ENCODE measurements around the gene RGL3.

RGL3 gene

GRCh38 chr19:11464333-11465265 lies 45.5 kb upstream of the RGL3 start:
- Histone ChIP-seq H3K79me1 (ENCODE audit: low read depth, low read length) (peaks cover 11% of the 10 kb centered on the region), H3K4ac (ENCODE audit: low read length) (peak overlapping the region; percentile 97), H2BK12ac (ENCODE audit: low read length) (peak overlapping the region; percentile 100), H3K14ac (ENCODE audit: low read length) (peak overlapping the region; percentile 98), H3K23ac (ENCODE audit: low read depth, low read length, poor library complexity) (peak overlapping the region; percentile 89), H4K8ac (ENCODE audit: low read depth, low read length) (peak overlapping the region; percentile 82), H2AK5ac (ENCODE audit: low read depth, low read length) (no peak overlapping the region), H2BK15ac (ENCODE audit: low read length) (no peak overlapping the region), H3K4me1 (ENCODE audit: control insufficient read depth in 2 of 2, insufficient read depth in 1 of 2, low read depth in 1 of 2, low read length in 2 of 2) (peaks cover 2 to 9% of the 10 kb centered on the region in 2 donors), H3K4me3 (ENCODE audit: low read length in 2 of 2) (peak overlapping the region in 1 of 2 donors; percentile 68), H4K91ac (ENCODE audit: low read depth, low read length, poor library complexity) (peak overlapping the region; percentile 68), H3K36me3 (replicated peaks in 1 of 2; ENCODE audit: control insufficient read depth in 2 of 2, insufficient read depth in 2 of 2, low read length in 2 of 2) (peaks cover 1 to 85% of the 10 kb centered on the region in 2 donors), H3K27me3 (ENCODE audit: control insufficient read depth in 3 of 3, insufficient read depth in 3 of 3, low read depth in 1 of 3, low read length in 3 of 3) (peaks cover 0 to 4% (median 0%) of the 10 kb centered on the region in 3 experiments), H2BK120ac (ENCODE audit: low read depth, low read length) (no peak overlapping the region), H2BK5ac (ENCODE audit: low read length) (no peak overlapping the region), H3K27ac (replicated peaks; ENCODE audit: low read length) (no peak overlapping the region), H2AFZ (ENCODE audit: low read length) (no peak overlapping the region), H3K18ac (ENCODE audit: low read length) (peak overlapping the region; percentile 24), H3K4me2 (ENCODE audit: insufficient read depth, low read length, poor library complexity, severe bottlenecking) (no peak overlapping the region), H3K9me3 (replicated peaks in 1 of 2; ENCODE audit: control insufficient read depth in 2 of 2, insufficient read depth in 1 of 2, low read depth in 1 of 2, low read length in 2 of 2) (peaks cover 0 to 6% of the 10 kb centered on the region in 2 donors), H3K9ac (ENCODE audit: low read depth, low read length, poor library complexity) (peak overlapping the region; percentile 86)
- DNase-seq (ENCODE audit: low spot score), result no peak
- 100% methylated on average over 4 to 5 of the region's 11 CpGs for WGBS, 2 donors (ENCODE audit: extremely low coverage in 2 of 2, insufficient read length in 2 of 2, insufficient replicate concordance in 1 of 2)

- peak overlapping the region; percentile 72 for H4K91ac ChIP-seq (ENCODE audit: low read depth, low read length, poor library complexity)
- no peak for DNase-seq (ENCODE audit: low spot score)
- H3K9me3 ChIP-seq (replicated peaks in 1 of 2; ENCODE audit: control insufficient read depth in 2 of 2, insufficient read depth in 1 of 2, low read depth in 1 of 2, low read length in 2 of 2), result peaks cover 0 to 6% of the 10 kb centered on the region in 2 donors
- WGBS, 2 donors (ENCODE audit: extremely low coverage in 2 of 2, insufficient read length in 2 of 2, insufficient replicate concordance in 1 of 2), result no CpG with 5 or more reads among the region's 12 CpGs
- no peak overlapping the region for H3K4me2 ChIP-seq (ENCODE audit: insufficient read depth, low read length, poor library complexity, severe bottlenecking)
- peaks cover 0 to 4% (median 0%) of the 10 kb centered on the region in 3 experiments for H3K27me3 ChIP-seq (ENCODE audit: control insufficient read depth in 3 of 3, insufficient read depth in 3 of 3, low read depth in 1 of 3, low read length in 3 of 3)
- peak overlapping the region; percentile 46 for H2AK5ac ChIP-seq (ENCODE audit: low read depth, low read length)
- H3K4me1 ChIP-seq (ENCODE audit: control insufficient read depth in 2 of 2, insufficient read depth in 1 of 2, low read depth in 1 of 2, low read length in 2 of 2), result peaks cover 2 to 9% of the 10 kb centered on the region in 2 donors
- H4K8ac ChIP-seq (ENCODE audit: low read depth, low read length), result no peak overlapping the region
- no peak overlapping the region for H2AFZ ChIP-seq (ENCODE audit: low read length)
- peaks cover 11% of the 10 kb centered on the region for H3K79me1 ChIP-seq (ENCODE audit: low read depth, low read length)
- peak overlapping the region; percentile 39 for H2BK5ac ChIP-seq (ENCODE audit: low read length)
- H3K14ac ChIP-seq (ENCODE audit: low read length), result no peak overlapping the region
- H3K4ac ChIP-seq (ENCODE audit: low read length), result no peak overlapping the region
- H2BK15ac ChIP-seq (ENCODE audit: low read length), result peak overlapping the region; percentile 92
- peak overlapping the region; percentile 27 for H3K27ac ChIP-seq (replicated peaks; ENCODE audit: low read length)
- H3K18ac ChIP-seq (ENCODE audit: low read length), result peak overlapping the region; percentile 80
- peaks cover 1 to 85% of the 10 kb centered on the region in 2 donors for H3K36me3 ChIP-seq (replicated peaks in 1 of 2; ENCODE audit: control insufficient read depth in 2 of 2, insufficient read depth in 2 of 2, low read length in 2 of 2)
- H3K4me3 ChIP-seq (ENCODE audit: low read length in 2 of 2), result no peak overlapping the region
- no peak overlapping the region for H3K9ac ChIP-seq (ENCODE audit: low read depth, low read length, poor library complexity)
- peak overlapping the region; percentile 90 for H2BK12ac ChIP-seq (ENCODE audit: low read length)
- peak overlapping the region; percentile 97 for H3K23ac ChIP-seq (ENCODE audit: low read depth, low read length, poor library complexity)
- no peak overlapping the region for H2BK120ac ChIP-seq (ENCODE audit: low read depth, low read length)
Measured at GRCh38 chr19:11463391-11463790, 44.3 kb upstream of the RGL3 start.

- H3K4me2 ChIP-seq (ENCODE audit: insufficient read depth, low read length, poor library complexity, severe bottlenecking), result no peak overlapping the region
- no peak overlapping the region for H2AFZ ChIP-seq (ENCODE audit: low read length)
- H2AK5ac ChIP-seq (ENCODE audit: low read depth, low read length), result no peak overlapping the region
- H3K23ac ChIP-seq (ENCODE audit: low read depth, low read length, poor library complexity), result no peak overlapping the region
- no peak overlapping the region for H4K91ac ChIP-seq (ENCODE audit: low read depth, low read length, poor library complexity)
- H3K4me3 ChIP-seq (ENCODE audit: low read length in 2 of 2), result no peak overlapping the region
- no peak overlapping the region for H3K18ac ChIP-seq (ENCODE audit: low read length)
- no peak overlapping the region for H3K14ac ChIP-seq (ENCODE audit: low read length)
- no peak overlapping the region for H3K9ac ChIP-seq (ENCODE audit: low read depth, low read length, poor library complexity)
- H2BK5ac ChIP-seq (ENCODE audit: low read length), result no peak overlapping the region
- no peak overlapping the region for H2BK12ac ChIP-seq (ENCODE audit: low read length)
- peaks cover 9% of the 10 kb centered on the region for H3K79me1 ChIP-seq (ENCODE audit: low read depth, low read length)
- H2BK120ac ChIP-seq (ENCODE audit: low read depth, low read length), result no peak overlapping the region
- peaks cover 2 to 9% of the 10 kb centered on the region in 2 donors for H3K4me1 ChIP-seq (ENCODE audit: control insufficient read depth in 2 of 2, insufficient read depth in 1 of 2, low read depth in 1 of 2, low read length in 2 of 2)
- peaks cover 0 to 6% of the 10 kb centered on the region in 2 donors for H3K9me3 ChIP-seq (replicated peaks in 1 of 2; ENCODE audit: control insufficient read depth in 2 of 2, insufficient read depth in 1 of 2, low read depth in 1 of 2, low read length in 2 of 2)
- no peak for DNase-seq (ENCODE audit: low spot score)
- peaks cover 0 to 4% (median 0%) of the 10 kb centered on the region in 3 experiments for H3K27me3 ChIP-seq (ENCODE audit: control insufficient read depth in 3 of 3, insufficient read depth in 3 of 3, low read depth in 1 of 3, low read length in 3 of 3)
- H3K36me3 ChIP-seq (replicated peaks in 1 of 2; ENCODE audit: control insufficient read depth in 2 of 2, insufficient read depth in 2 of 2, low read length in 2 of 2), result peaks cover 1 to 89% of the 10 kb centered on the region in 2 donors
- H2BK15ac ChIP-seq (ENCODE audit: low read length), result no peak overlapping the region
- no CpG with 5 or more reads among the region's 2 CpGs for WGBS, 2 donors (ENCODE audit: extremely low coverage in 2 of 2, insufficient read length in 2 of 2, insufficient replicate concordance in 1 of 2)
- no peak overlapping the region for H4K8ac ChIP-seq (ENCODE audit: low read depth, low read length)
- no peak overlapping the region for H3K27ac ChIP-seq (replicated peaks; ENCODE audit: low read length)
- no peak overlapping the region for H3K4ac ChIP-seq (ENCODE audit: low read length)
Measured at GRCh38 chr19:11461453-11461852, 42.3 kb upstream of the RGL3 start.

GRCh38 chr19:11460207-11460606 lies 41.1 kb upstream of the RGL3 start:
- Histone ChIP-seq H2AK5ac (ENCODE audit: low read depth, low read length) (no peak overlapping the region), H3K36me3 (replicated peaks in 1 of 2; ENCODE audit: control insufficient read depth in 2 of 2, insufficient read depth in 2 of 2, low read length in 2 of 2) (peaks cover 1 to 86% of the 10 kb centered on the region in 2 donors), H3K23ac (ENCODE audit: low read depth, low read length, poor library complexity) (no peak overlapping the region), H2AFZ (ENCODE audit: low read length) (no peak overlapping the region), H3K27me3 (ENCODE audit: control insufficient read depth in 3 of 3, insufficient read depth in 3 of 3, low read depth in 1 of 3, low read length in 3 of 3) (peaks cover 0 to 4% (median 0%) of the 10 kb centered on the region in 3 experiments), H3K4me1 (ENCODE audit: control insufficient read depth in 2 of 2, insufficient read depth in 1 of 2, low read depth in 1 of 2, low read length in 2 of 2) (peaks cover 0 to 5% of the 10 kb centered on the region in 2 donors), H4K91ac (ENCODE audit: low read depth, low read length, poor library complexity) (no peak overlapping the region), H3K9me3 (replicated peaks in 1 of 2; ENCODE audit: control insufficient read depth in 2 of 2, insufficient read depth in 1 of 2, low read depth in 1 of 2, low read length in 2 of 2) (peaks cover 0 to 6% of the 10 kb centered on the region in 2 donors), H3K14ac (ENCODE audit: low read length) (no peak overlapping the region), H2BK15ac (ENCODE audit: low read length) (no peak overlapping the region), H2BK12ac (ENCODE audit: low read length) (no peak overlapping the region), H3K9ac (ENCODE audit: low read depth, low read length, poor library complexity) (no peak overlapping the region), H3K4me3 (ENCODE audit: low read length in 2 of 2) (no peak overlapping the region), H3K27ac (replicated peaks; ENCODE audit: low read length) (no peak overlapping the region), H3K79me1 (ENCODE audit: low read depth, low read length) (peaks cover 9% of the 10 kb centered on the region), H3K4me2 (ENCODE audit: insufficient read depth, low read length, poor library complexity, severe bottlenecking) (no peak overlapping the region), H3K18ac (ENCODE audit: low read length) (no peak overlapping the region), H2BK120ac (ENCODE audit: low read depth, low read length) (no peak overlapping the region), H2BK5ac (ENCODE audit: low read length) (no peak overlapping the region), H3K4ac (ENCODE audit: low read length) (no peak overlapping the region), H4K8ac (ENCODE audit: low read depth, low read length) (peak overlapping the region; percentile 96)
- no peak for DNase-seq (ENCODE audit: low spot score)
- no CpG with 5 or more reads among the region's 4 CpGs for WGBS, 2 donors (ENCODE audit: extremely low coverage in 2 of 2, insufficient read length in 2 of 2, insufficient replicate concordance in 1 of 2)

Data from neuronal stem cell (in vitro differentiated cells).